ENCODE results near the gene LACRT. TPM values are rescaled to one million over a fixed set of nuclear protein-coding genes. Genes with fewer than 3 reads are reported as not detected.

The LACRT gene
- total and polyA plus RNA-seq, 2 donors (not counting 1 experiment from before 2014, with no cell fraction given): not detected

- H3K27ac ChIP-seq (ENCODE audit: low read length in 2 of 2): no peak overlapping the region
- H3K4me1 ChIP-seq (ENCODE audit: control insufficient read depth in 2 of 2, insufficient read depth in 2 of 2, low read length in 2 of 2): no peaks in the 10 kb centered on the region
- ChIA-PET POLR2A (no interaction called here), CTCF (no interaction called here)
- no peak overlapping the region for H3K9ac ChIP-seq (ENCODE audit: low read length)
- no peaks in the 10 kb centered on the region for H3K9me3 Mint-ChIP-seq (ENCODE audit: insufficient read depth)
- H3K27me3 Mint-ChIP-seq: peaks cover 62% of the 10 kb centered on the region
- H3K36me3 ChIP-seq (replicated peaks in 1 of 2; ENCODE audit: control extremely low read depth in 1 of 2, control insufficient read depth in 1 of 2, extremely low read depth in 1 of 2, insufficient read depth in 2 of 2, low read length in 1 of 2): no peaks in the 10 kb centered on the region
- no peaks in the 10 kb centered on the region for H3K79me2 ChIP-seq (ENCODE audit: control insufficient read depth, insufficient read depth, low read length)
- no peaks in the 10 kb centered on the region for H3K4me1 Mint-ChIP-seq
- H4K20me1 ChIP-seq (ENCODE audit: control insufficient read depth, insufficient read depth, low read length, poor library complexity, severe bottlenecking): no peaks in the 10 kb centered on the region
- no peak overlapping the region for H3K4me2 ChIP-seq (replicated peaks; ENCODE audit: low read depth, low read length, poor library complexity, severe bottlenecking)
- 91% methylated on average over 2 of the region's 3 CpGs for WGBS (ENCODE audit: insufficient coverage)
- DNase-seq (no peak), ATAC-seq (ENCODE audit: low read depth) (no peak)
- no peak overlapping the region for H3K27ac Mint-ChIP-seq
- no peak overlapping the region for H3K4me3 ChIP-seq (ENCODE audit: control extremely low read depth in 1 of 5, extremely low read depth in 1 of 5, insufficient read depth in 1 of 5, low read depth in 2 of 5, low read length in 4 of 5)
- H3K4me3 Mint-ChIP-seq: no peak overlapping the region
- peaks cover 2 to 15% (median 14%) of the 10 kb centered on the region in 3 donors for H3K9me3 ChIP-seq (ENCODE audit: control extremely low read depth in 1 of 3, control insufficient read depth in 2 of 3, insufficient read depth in 1 of 3, low read length in 2 of 3)
- no peak overlapping the region for H2AFZ ChIP-seq (ENCODE audit: insufficient read depth, low read depth, low read length, poor library complexity, severe bottlenecking)
- TF ChIP-seq CTCF (IDR thresholded peaks at IDR 0.05): no peak
- TF ChIP-seq EZH2 (IDR thresholded peaks at IDR 0.05; ENCODE audit: borderline replicate concordance, insufficient read depth, low read depth, low read length, poor library complexity, severe bottlenecking): no peak
- H3K27me3 ChIP-seq (replicated peaks in 1 of 4; ENCODE audit: control extremely low read depth in 1 of 4, control insufficient read depth in 3 of 4, insufficient read depth in 4 of 4, low read length in 3 of 4): peaks cover 0 to 37% (median 13%) of the 10 kb centered on the region in 4 experiments
- intact Hi-C loops (cut with micrococcal nuclease): no loop called here
Observed at GRCh38 chr12:54627304-54627703, 7.4 kb downstream of the LACRT start.

GRCh38 chr12:54625598-54625997, 9.1 kb downstream of the LACRT start:
- Histone ChIP-seq H3K9me3 (ENCODE audit: control extremely low read depth in 1 of 3, control insufficient read depth in 2 of 3, insufficient read depth in 1 of 3, low read length in 2 of 3) (peaks cover 2 to 15% (median 14%) of the 10 kb centered on the region in 3 donors), H3K27me3 (replicated peaks in 1 of 4; ENCODE audit: control extremely low read depth in 1 of 4, control insufficient read depth in 3 of 4, insufficient read depth in 4 of 4, low read length in 3 of 4) (peaks cover 0 to 33% (median 15%) of the 10 kb centered on the region in 4 experiments), H4K20me1 (ENCODE audit: control insufficient read depth, insufficient read depth, low read length, poor library complexity, severe bottlenecking) (no peaks in the 10 kb centered on the region), H3K9ac (ENCODE audit: low read length) (no peak overlapping the region), H3K27ac (ENCODE audit: low read length in 2 of 2) (no peak overlapping the region), H3K4me2 (replicated peaks; ENCODE audit: low read depth, low read length, poor library complexity, severe bottlenecking) (no peak overlapping the region), H3K36me3 (replicated peaks in 1 of 2; ENCODE audit: control extremely low read depth in 1 of 2, control insufficient read depth in 1 of 2, extremely low read depth in 1 of 2, insufficient read depth in 2 of 2, low read length in 1 of 2) (no peaks in the 10 kb centered on the region), H3K79me2 (ENCODE audit: control insufficient read depth, insufficient read depth, low read length) (no peaks in the 10 kb centered on the region), H2AFZ (ENCODE audit: insufficient read depth, low read depth, low read length, poor library complexity, severe bottlenecking) (no peak overlapping the region), H3K4me1 (ENCODE audit: control insufficient read depth in 2 of 2, insufficient read depth in 2 of 2, low read length in 2 of 2) (no peaks in the 10 kb centered on the region), H3K4me3 (ENCODE audit: control extremely low read depth in 1 of 5, extremely low read depth in 1 of 5, insufficient read depth in 1 of 5, low read depth in 2 of 5, low read length in 4 of 5) (no peak overlapping the region)
- Mint-ChIP-seq H3K4me3 (no peak overlapping the region), H3K27me3 (peaks cover 63% of the 10 kb centered on the region), H3K27ac (no peak overlapping the region), H3K4me1 (no peaks in the 10 kb centered on the region), H3K9me3 (ENCODE audit: insufficient read depth) (no peaks in the 10 kb centered on the region)
- no peak for TF ChIP-seq CTCF (IDR thresholded peaks at IDR 0.05)
- TF ChIP-seq EZH2 (IDR thresholded peaks at IDR 0.05; ENCODE audit: borderline replicate concordance, insufficient read depth, low read depth, low read length, poor library complexity, severe bottlenecking): no peak
- CTCF ChIA-PET: no interaction called here
- intact Hi-C loops (cut with micrococcal nuclease): no loop called here
- ATAC-seq (ENCODE audit: low read depth): no peak
- no peak for DNase-seq
- POLR2A ChIA-PET: no interaction called here
